Kidney capillary endothelial cell (primary cell): ENCODE results near the gene CD3E.

Experiments
- DNase-seq: peaks from one replicate; pipeline ENCODE4 v3.0.0-alpha.2; 2018; ENCODE audit warnings: low spot score

Gene CD3E

GRCh38 chr11:118304568-118305248 lies at the start of gene CD3E:
TSS of gene CD3E (plus strand) at chr11:118304730. CDS start at chr11:118304953, 223 bp downstream.
- no peak for DNase-seq

GRCh38 chr11:118258410-118258809 lies 46.1 kb upstream of the CD3E start:
- DNase-seq: no peak

GRCh38 chr11:118259138-118259537 lies 45.4 kb upstream of the CD3E start:
- no peak for DNase-seq

GRCh38 chr11:118260353-118260752 lies 44.2 kb upstream of the CD3E start:
- no peak for DNase-seq

GRCh38 chr11:118263112-118263511 lies 41.4 kb upstream of the CD3E start:
- no peak for DNase-seq

GRCh38 chr11:118263695-118264568 lies 40.6 kb upstream of the CD3E start, which contains the start of gene MPZL2:
TSS of gene MPZL2 (minus strand) at chr11:118264297. CDS start at chr11:118264153, 144 bp downstream.
- DNase-seq: no peak

GRCh38 chr11:118264569-118265465 lies 39.7 kb upstream of the CD3E start:
- no peak for DNase-seq

GRCh38 chr11:118265954-118266353 lies 38.6 kb upstream of the CD3E start:
- DNase-seq: no peak

GRCh38 chr11:118267486-118267885 lies 37.0 kb upstream of the CD3E start:
- DNase-seq: no peak

GRCh38 chr11:118272001-118272400 lies 32.5 kb upstream of the CD3E start:
- DNase-seq: no peak

GRCh38 chr11:118274186-118274585 lies 30.3 kb upstream of the CD3E start:
- DNase-seq: no peak

GRCh38 chr11:118275176-118275575 lies 29.4 kb upstream of the CD3E start:
- peak; percentile 93 for DNase-seq

- no peak for DNase-seq
Observed at GRCh38 chr11:118276422-118276821, 28.1 kb upstream of the CD3E start.

GRCh38 chr11:118277312-118277711 lies 27.2 kb upstream of the CD3E start:
- DNase-seq: peak; percentile 88

GRCh38 chr11:118281284-118281683 lies 23.2 kb upstream of the CD3E start:
- no peak for DNase-seq

- no peak for DNase-seq
Observed at GRCh38 chr11:118282606-118283005, 21.9 kb upstream of the CD3E start.

- no peak for DNase-seq
Observed at GRCh38 chr11:118283037-118283636, 21.4 kb upstream of the CD3E start.

GRCh38 chr11:118283756-118284350 lies 20.7 kb upstream of the CD3E start:
- no peak for DNase-seq

GRCh38 chr11:118286545-118286944 lies 18.0 kb upstream of the CD3E start:
- DNase-seq: no peak

GRCh38 chr11:118287006-118287405 lies 17.5 kb upstream of the CD3E start:
- DNase-seq: no peak

- no peak for DNase-seq
Observed at GRCh38 chr11:118289401-118289800, 15.1 kb upstream of the CD3E start.
